ENCODE results near the gene EEF2KMT. TPM values are rescaled to one million over a fixed set of nuclear protein-coding genes. Genes with fewer than 3 reads are reported as not detected.
"Not testable (repeated sequence)": the region's sequence is repeated elsewhere in the genome, so short reads cannot be mapped to it uniquely, and the experiment has no call there.

EEF2KMT gene
- polyA plus RNA-seq, 6 donors from 2014 or later = 7.1 to 15.1 (median 10.1) TPM

DNA sequence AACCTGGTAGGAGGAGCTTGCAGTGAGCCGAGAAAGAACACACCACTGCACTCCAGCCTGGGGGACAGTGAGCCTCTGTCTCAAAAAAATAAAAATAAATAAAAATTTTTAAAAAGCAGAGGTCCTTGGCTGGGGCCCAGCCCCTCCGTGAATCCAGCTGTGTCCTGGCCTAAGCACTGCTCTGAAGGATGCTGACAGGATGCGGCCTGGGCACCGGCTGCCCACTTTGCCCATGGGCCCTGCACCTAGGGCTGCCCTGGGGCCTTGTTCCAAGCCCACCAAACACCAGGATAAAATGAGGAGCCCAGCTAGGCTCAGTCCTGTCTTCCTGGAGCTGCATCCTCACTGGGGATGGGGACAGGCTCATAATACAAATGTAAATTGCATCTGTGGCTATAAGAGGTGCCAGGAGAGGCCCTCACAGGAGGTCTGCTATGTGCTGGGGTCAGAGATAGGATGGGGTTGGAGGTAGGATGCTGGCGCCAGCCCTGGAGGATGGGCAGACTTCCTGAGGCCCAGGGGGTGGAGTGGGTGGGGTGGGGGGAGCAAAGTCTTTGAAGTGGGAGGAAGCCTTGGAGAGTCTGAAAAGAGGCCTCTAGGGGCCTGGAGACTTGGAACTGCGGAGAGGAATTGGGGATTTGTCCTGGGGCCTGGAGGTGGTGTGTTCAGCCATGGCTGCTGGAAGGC is 38.1 kb downstream of the EEF2KMT start:
- no peak overlapping the region for H3K4me3 Mint-ChIP-seq
- ATAC-seq (ENCODE audit: low read depth in 2 of 2) (no peak), DNase-seq (no peak)
- no peaks in the 10 kb centered on the region for H3K9me3 Mint-ChIP-seq
- no peaks in the 10 kb centered on the region for H3K4me1 Mint-ChIP-seq
- no peak overlapping the region for H3K27ac Mint-ChIP-seq
- no peaks in the 10 kb centered on the region for H3K36me3 Mint-ChIP-seq
- H3K27me3 Mint-ChIP-seq = peaks cover 3 to 42% (median 24%) of the 10 kb centered on the region in 3 donors

DNA sequence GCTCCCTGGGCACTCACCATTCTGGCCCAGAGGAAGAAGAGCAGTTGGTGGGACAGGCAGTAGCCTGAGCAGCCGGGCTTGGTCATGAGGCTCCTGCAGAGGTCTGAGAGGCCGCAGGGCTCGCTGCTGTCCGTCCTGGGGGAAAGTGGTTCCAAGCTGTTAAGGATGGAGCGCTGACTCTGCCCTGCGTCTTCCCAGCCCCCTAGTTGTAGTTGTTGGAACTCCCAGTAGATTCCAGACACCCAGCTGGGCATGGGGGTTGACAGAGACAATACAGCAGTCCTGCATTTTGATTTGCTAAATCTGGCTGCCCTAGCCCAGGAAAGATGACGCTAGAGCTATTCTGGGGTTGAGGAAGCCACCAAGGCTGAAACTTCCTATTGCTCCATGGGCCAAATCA is 39.1 kb downstream of the EEF2KMT start:
- ATAC-seq (ENCODE audit: low read depth in 2 of 2) (no peak), DNase-seq (no peak)
- no peak overlapping the region for H3K27ac Mint-ChIP-seq
- no peaks in the 10 kb centered on the region for H3K4me1 Mint-ChIP-seq
- no peak overlapping the region for H3K4me3 Mint-ChIP-seq
- H3K9me3 Mint-ChIP-seq = no peaks in the 10 kb centered on the region
- peaks cover 2 to 37% (median 19%) of the 10 kb centered on the region in 3 donors for H3K27me3 Mint-ChIP-seq
- no peaks in the 10 kb centered on the region for H3K36me3 Mint-ChIP-seq

DNA sequence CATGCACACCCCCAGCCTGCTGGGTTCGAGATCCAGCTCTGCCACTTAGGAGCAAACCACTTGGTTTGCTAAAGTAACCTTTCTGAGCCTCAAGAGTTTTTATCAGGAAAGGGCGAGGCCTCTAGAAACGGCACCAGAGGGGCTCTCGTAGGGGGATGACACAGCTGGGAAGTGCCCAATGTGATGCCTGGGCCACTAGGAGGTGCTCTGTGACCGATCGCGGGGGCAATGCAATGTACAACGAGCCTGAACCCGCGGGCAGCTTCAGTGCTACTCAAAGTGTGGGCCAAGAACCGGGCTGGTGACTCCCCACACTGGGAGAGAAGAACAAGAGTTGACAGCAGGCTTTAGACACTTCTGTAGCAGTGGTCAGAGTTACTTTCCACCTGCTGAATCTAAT is 41.2 kb downstream of the EEF2KMT start:
- no peaks in the 10 kb centered on the region for H3K4me1 Mint-ChIP-seq
- peak in 1 of 2 donors; percentile 65 for ATAC-seq (ENCODE audit: low read depth in 2 of 2)
- peaks cover 0 to 16% (median 8%) of the 10 kb centered on the region in 3 donors for H3K27me3 Mint-ChIP-seq
- peak; percentile 15 for DNase-seq
- no peak overlapping the region for H3K27ac Mint-ChIP-seq
- H3K36me3 Mint-ChIP-seq = no peaks in the 10 kb centered on the region
- peaks cover 0 to 2% (median under 1%) of the 10 kb centered on the region in 7 donors for H3K9me3 Mint-ChIP-seq
- no peak overlapping the region for H3K4me3 Mint-ChIP-seq

DNA sequence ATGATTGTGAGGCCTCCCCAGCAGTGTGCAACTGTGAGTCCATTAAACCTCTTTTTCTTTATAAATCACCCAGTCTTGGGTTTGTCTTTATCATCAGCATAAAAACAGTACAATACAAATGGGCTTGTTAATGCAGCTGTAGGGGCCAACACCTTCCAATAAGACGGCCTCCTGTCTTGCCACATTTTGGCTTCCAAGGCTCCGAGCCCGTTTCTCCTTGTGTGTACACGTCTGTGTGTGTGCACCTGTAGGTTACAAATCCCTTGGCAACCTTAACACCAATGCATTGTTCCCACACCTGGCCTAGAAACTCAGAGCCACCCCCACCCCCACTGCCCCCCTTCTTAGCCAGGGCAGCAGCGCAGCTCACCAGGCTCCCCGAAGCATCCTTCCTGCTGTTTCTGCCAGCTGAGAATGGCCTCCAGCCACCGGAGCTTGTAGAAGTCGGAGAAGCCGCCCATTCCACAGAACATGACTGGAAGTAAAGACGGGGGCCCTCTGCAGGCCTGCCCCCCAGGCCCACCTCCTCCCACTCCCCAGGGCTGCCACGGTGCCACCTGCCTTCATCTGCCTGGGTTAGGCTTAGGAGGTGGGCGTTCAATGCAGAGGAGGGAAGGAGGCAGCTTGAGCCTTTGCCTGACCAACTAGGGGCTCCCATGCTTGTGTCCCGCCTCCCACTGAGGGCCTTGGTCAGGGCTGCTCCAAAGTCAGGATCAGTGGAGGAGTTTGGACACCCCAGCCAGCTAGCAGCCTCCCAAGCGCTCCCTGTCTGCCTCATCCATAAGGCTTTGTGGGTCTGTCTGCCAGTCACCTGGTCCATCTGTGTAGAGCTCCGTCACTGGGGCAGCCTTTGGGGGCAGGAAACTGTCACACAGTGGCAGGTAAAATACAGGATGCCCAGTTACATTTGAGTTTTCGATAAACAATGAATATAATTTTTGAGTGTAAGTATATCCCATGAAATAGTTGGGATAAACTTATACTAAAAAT is 42.4 kb downstream of the EEF2KMT start:
- peaks cover 6 to 8% of the 10 kb centered on the region in 2 donors for H3K36me3 Mint-ChIP-seq
- H3K27ac Mint-ChIP-seq = peak overlapping the region in 1 of 6 donors; percentile 24
- ATAC-seq (ENCODE audit: low read depth in 2 of 2) (no peak), DNase-seq (no peak)
- H3K9me3 Mint-ChIP-seq = peaks cover 0 to 13% (median 8%) of the 10 kb centered on the region in 7 donors
- no peak overlapping the region for H3K4me3 Mint-ChIP-seq
- no peaks in the 10 kb centered on the region for H3K4me1 Mint-ChIP-seq
- H3K27me3 Mint-ChIP-seq = peaks cover 0 to 21% (median 8%) of the 10 kb centered on the region in 3 donors

DNA sequence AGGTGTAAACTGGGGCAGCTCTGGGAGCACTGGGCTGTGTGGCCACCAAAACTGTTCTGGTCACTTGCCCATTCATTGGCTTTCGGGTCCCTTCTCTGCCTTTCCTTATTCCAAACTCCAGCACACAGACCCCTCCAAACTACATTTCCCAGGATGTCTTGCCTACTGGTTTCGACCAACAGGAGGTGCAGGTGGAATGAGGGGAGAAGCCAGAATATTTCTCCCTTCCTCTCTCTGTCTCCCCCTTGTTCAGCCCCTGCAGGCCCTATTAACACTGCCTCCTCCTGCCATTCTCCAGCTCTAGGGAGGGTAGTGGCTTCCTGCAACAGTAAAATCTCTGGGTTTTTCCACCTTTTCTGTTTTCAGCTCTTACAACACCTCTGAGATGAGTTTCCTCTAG is 50.7 kb downstream of the EEF2KMT start:
- Mint-ChIP-seq H3K4me3 (no peak overlapping the region), H3K27me3 (peaks cover 4 to 44% (median 5%) of the 10 kb centered on the region in 3 donors), H3K9me3 (peaks cover 5 to 29% (median 18%) of the 10 kb centered on the region in 7 donors), H3K36me3 (peaks cover 13 to 30% of the 10 kb centered on the region in 2 donors), H3K27ac (peak overlapping the region in 1 of 6 donors; percentile 33), H3K4me1 (peaks cover 0 to 4% (median 0%) of the 10 kb centered on the region in 3 donors)
- ATAC-seq (ENCODE audit: low read depth in 2 of 2) = no peak
- DNase-seq = no peak

DNA sequence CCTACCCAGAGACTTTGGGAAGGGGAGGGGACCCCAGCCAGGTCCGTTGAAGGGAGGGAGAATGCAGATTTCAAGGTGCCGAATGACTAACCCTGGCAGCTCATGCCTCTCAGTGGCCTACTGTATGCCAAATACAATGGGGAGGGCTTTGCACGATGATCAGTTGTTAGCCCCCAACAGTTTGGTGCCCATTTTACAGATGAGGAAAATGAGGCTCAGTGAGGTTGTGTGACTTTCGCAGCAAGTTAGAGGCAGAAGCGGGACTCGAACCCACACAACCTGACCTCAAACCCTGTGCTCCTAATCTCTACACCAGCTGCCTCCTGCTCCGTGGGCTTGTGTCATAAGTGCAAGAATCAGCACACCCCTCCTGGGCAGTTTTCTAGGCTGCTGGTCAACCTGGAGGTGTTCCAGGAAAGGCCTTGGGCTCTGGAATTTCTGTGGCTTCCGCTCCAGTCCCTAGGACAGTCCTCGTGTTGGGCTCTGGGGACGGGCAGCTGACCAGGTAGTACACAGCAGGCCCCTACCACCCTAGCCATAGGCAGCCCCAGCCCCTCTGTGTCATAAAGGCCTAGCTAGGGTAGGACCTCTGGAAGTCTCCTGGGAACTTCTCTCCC is 52.0 kb downstream of the EEF2KMT start:
- peaks cover 11 to 26% of the 10 kb centered on the region in 2 donors for H3K36me3 Mint-ChIP-seq
- H3K4me1 Mint-ChIP-seq = peaks cover 0 to 4% (median 0%) of the 10 kb centered on the region in 3 donors
- no peak overlapping the region for H3K4me3 Mint-ChIP-seq
- ATAC-seq (ENCODE audit: low read depth in 2 of 2) = no peak
- H3K27me3 Mint-ChIP-seq = peaks cover 4 to 46% (median 15%) of the 10 kb centered on the region in 3 donors
- H3K27ac Mint-ChIP-seq = no peak overlapping the region
- H3K9me3 Mint-ChIP-seq = peaks cover 5 to 20% (median 13%) of the 10 kb centered on the region in 7 donors
- DNase-seq = no peak

DNA sequence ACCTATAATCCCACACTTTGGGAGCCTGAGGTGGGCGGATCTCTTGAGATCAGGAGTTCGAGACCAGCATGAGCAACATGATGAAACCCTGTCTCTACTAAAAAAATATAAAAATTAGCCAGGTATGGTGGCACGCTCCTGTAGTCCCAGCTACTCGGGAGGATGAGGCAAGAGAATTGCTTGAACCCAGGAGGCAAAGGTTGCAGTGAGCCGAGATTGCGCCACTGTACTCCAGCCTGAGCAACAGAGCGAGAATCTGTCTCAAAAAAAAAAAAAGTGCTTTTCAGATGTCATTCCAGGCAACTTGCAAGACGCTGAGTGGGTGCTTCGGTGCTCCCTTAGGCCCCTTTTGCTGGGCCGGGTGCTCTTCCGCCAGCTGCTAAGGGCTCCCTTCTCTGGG is 53.0 kb downstream of the EEF2KMT start:
- H3K4me3 Mint-ChIP-seq; DNase-seq; H3K4me1 Mint-ChIP-seq; H3K27ac Mint-ChIP-seq; ATAC-seq (ENCODE audit: low read depth in 2 of 2): not testable (repeated sequence)
- Mint-ChIP-seq H3K27me3 (peaks cover 4 to 40% (median 15%) of the 10 kb centered on the region in 3 donors), H3K9me3 (peaks cover 5 to 10% (median 6%) of the 10 kb centered on the region in 7 donors), H3K36me3 (peaks cover 7 to 21% of the 10 kb centered on the region in 2 donors)

DNA sequence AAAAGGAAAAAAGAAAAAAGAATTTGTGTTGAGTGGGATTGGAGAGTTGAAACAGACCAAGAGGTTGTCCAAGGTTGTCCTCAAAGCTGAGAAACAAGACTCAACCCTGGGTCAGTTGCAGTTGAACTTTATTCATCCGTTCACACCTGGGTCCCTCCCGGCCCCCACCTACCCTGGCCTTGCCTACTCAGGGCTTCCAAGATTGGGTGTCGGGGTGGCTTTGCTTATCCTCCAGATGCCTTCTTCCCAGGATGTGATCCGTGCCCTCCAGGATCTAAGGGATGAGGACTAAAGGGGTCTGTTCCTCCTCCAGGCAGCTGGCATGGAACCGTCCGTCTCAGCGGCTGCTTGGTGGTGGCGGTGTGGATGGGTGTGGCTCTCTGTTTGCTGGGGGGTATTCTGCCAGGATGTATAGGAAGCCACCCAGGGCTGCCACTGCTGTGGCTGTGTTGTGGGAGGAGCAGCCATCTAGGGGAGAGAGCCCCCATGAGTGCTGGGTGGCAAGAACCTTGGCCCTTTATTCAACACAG is 53.5 kb downstream of the EEF2KMT start:
- Mint-ChIP-seq H3K9me3 (peaks cover 3 to 8% (median 6%) of the 10 kb centered on the region in 7 donors), H3K4me3 (no peak overlapping the region), H3K4me1 (peaks cover 0 to 4% (median 0%) of the 10 kb centered on the region in 3 donors), H3K36me3 (peaks cover 7 to 16% of the 10 kb centered on the region in 2 donors), H3K27ac (no peak overlapping the region), H3K27me3 (peaks cover 4 to 39% (median 15%) of the 10 kb centered on the region in 3 donors)
- DNase-seq (no peak), ATAC-seq (ENCODE audit: low read depth in 2 of 2) (no peak)

DNA sequence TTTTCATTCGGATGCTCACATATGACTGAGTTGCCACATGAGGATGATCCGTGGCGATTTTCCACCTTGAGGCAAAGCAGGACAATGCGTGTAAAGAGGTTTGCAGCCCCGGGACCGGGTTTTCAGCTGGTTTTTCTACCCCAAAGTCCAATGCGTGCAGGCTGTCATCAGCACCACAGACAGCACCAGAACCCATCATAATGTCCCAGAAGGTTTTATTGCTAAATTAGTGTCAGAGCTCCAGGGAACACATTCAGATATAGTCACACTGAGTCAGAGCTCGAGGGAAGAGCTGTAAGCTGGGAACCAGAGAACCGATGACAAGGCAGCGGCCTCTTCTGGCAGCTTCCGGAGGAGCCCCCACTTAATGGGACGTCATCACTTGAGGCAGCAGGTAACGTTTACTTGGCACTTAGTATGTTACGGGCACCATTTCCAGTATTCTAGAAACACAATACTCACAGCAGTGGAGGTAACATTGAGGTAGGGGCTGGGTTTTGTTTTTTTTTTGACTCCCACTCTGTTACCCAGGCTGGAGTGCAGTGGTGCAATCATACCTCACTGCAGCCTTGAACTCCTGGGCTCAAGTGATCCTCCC is 54.9 kb downstream of the EEF2KMT start:
- peaks cover 0 to 4% (median 0%) of the 10 kb centered on the region in 3 donors for H3K4me1 Mint-ChIP-seq
- no peak for ATAC-seq (ENCODE audit: low read depth in 2 of 2)
- H3K36me3 Mint-ChIP-seq = peaks cover 0 to 6% of the 10 kb centered on the region in 2 donors
- DNase-seq = no peak
- H3K9me3 Mint-ChIP-seq = peaks cover 0 to 2% (median 0%) of the 10 kb centered on the region in 7 donors
- no peak overlapping the region for H3K4me3 Mint-ChIP-seq
- H3K27ac Mint-ChIP-seq = no peak overlapping the region
- peaks cover 4 to 30% (median 15%) of the 10 kb centered on the region in 3 donors for H3K27me3 Mint-ChIP-seq

DNA sequence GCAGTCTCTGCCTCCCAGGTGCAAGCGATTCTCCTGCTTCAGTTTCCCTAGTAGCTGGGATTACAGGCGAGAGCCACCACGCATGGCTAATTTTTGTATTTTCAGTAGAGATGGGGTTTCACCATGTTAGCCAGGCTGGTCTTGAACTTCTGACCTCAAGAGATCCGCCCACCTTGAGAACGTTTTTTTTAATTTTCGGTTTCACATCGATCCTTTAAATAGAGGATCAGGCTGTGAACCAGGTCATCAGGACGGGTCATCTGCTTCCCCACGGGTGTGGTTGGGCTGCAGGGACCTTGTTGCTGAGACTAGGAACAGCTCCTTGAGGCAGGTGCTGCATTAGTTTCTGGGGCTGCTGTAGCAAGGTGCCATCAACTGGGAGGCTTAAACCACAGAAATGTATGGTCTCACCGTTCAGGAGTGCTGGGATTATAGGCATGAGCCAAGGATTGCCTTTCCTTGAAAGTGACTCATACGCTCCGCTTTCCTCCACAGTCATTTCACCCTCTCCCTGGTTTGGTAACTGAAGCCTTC is 55.9 kb downstream of the EEF2KMT start:
- no peak for DNase-seq

DNA sequence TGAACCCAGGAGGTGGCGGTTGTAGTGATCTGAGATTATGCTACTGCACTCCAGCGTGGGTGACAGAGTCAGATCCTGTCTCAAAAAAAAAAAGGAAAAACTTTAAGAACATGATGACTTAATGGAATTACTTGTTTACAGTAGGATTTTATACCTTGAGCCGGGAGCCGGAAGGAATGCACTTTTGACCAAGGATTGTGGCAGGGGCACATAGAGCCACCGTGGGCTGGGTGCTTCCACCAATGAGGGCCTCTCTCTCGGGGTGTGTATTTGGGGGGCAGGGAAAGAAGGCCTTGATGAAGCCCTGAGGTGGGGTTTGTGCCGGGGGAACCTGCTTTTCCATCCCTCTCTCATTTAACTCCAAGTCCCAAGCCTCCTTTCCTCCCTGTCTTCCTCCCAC is 57.1 kb downstream of the EEF2KMT start:
- H3K9me3 Mint-ChIP-seq = no peaks in the 10 kb centered on the region
- H3K36me3 Mint-ChIP-seq = no peaks in the 10 kb centered on the region
- ATAC-seq (ENCODE audit: low read depth in 2 of 2) = no peak
- H3K4me1 Mint-ChIP-seq = peaks cover 0 to 4% (median 0%) of the 10 kb centered on the region in 3 donors
- H3K27me3 Mint-ChIP-seq = peaks cover 0 to 16% (median 10%) of the 10 kb centered on the region in 3 donors
- DNase-seq = no peak
- H3K4me3 Mint-ChIP-seq = peak overlapping the region in 1 of 8 donors; percentile 49
- peak overlapping the region in 1 of 6 donors; percentile 10 for H3K27ac Mint-ChIP-seq

More for the DNA sequence above, 55.9 kb downstream of the EEF2KMT start:
- Mint-ChIP-seq H3K4me3 (no peak overlapping the region), H3K4me1 (peaks cover 0 to 3% (median 2%) of the 10 kb centered on the region in 3 donors), H3K27me3 (peaks cover 2 to 20% (median 11%) of the 10 kb centered on the region in 3 donors), H3K36me3 (no peaks in the 10 kb centered on the region), H3K9me3 (peaks cover 0 to 2% (median 0%) of the 10 kb centered on the region in 7 donors), H3K27ac (peak overlapping the region in 1 of 6 donors; percentile 10)
- ATAC-seq (ENCODE audit: low read depth in 2 of 2) = no peak

Measured in naive B cell (primary cell).